Panc1 (cell line): Measurements from ENCODE around the gene ERICH3. TPM values are rescaled to one million over a fixed set of nuclear protein-coding genes. Genes with fewer than 3 reads are reported as not detected.

Source experiments
- ATAC-seq: fragments of 200-7000 bp; cut with Tn5 transposase; 2 replicates; pipeline ENCODE4 v1.9.1; 2020; ENCODE audit warnings: mild to moderate bottlenecking, moderate library complexity
- BruUV-seq: library from RNA; stranded (reverse); fragments of 400-500 nt; replicated peaks from 2 replicates; lab custom pipeline; 2021; lab: Mats Ljungman, UMichigan
- CTCF ChIA-PET: fragments of 300-600 bp; sonication (Branson Sonifier 250); formaldehyde crosslinking; loops from one replicate; lab custom pipeline; 2022; ENCODE audit warnings: antibody characterized with exemption; lab: Charles Lee
- POLR2A ChIA-PET: fragments of 300-600 bp; sonication (Branson Sonifier 250); formaldehyde crosslinking; loops from one replicate; lab custom pipeline; 2022; ENCODE audit warnings: antibody characterized with exemption; lab: Charles Lee
- DNase-seq: peaks from one replicate; pipeline ENCODE4 v3.0.0-alpha.2; 2010; ENCODE audit warnings: low read depth, low spot score
- H3K27ac ChIP-seq: 2 replicates; pipeline ENCODE4 v1.5.1; 2011; ENCODE audit warnings: mild to moderate bottlenecking, low read length, inconsistent platforms
- H3K27me3 ChIP-seq: fragments of 200-500 bp; sonication (Bioruptor generic); 2 replicates; pipeline ENCODE4 v1.6.0; 2014; ENCODE audit warnings: low read length, inconsistent platforms; ENCODE audit not compliant: control insufficient read depth, insufficient read depth
- H3K36me3 ChIP-seq: fragments of 200-500 bp; sonication (Bioruptor generic); 2 replicates; pipeline ENCODE4 v1.5.1; 2014; ENCODE audit warnings: inconsistent platforms, mild to moderate bottlenecking, low read length, moderate library complexity; ENCODE audit not compliant: control insufficient read depth, insufficient read depth
- H3K4me1 ChIP-seq: 2 replicates; pipeline ENCODE4 v1.5.1; 2011; ENCODE audit warnings: inconsistent platforms, mild to moderate bottlenecking, low read length, moderate library complexity; ENCODE audit not compliant: control insufficient read depth, insufficient read depth
- H3K4me3 ChIP-seq, 2 experiments: 2 replicates each; pipeline ENCODE4 v1.5.1; 2011 to 2012; ENCODE audit warnings: low read depth in 2 of 2, low read length in 2 of 2, mild to moderate bottlenecking in 2 of 2, inconsistent platforms in 1 of 2, moderate library complexity in 1 of 2
- H3K9me3 ChIP-seq: fragments of 200-500 bp; sonication (Bioruptor generic); 2 replicates; pipeline ENCODE4 v1.5.1; 2014; ENCODE audit warnings: low read depth, mild to moderate bottlenecking, inconsistent platforms, low read length, moderate library complexity; ENCODE audit not compliant: control insufficient read depth, insufficient read depth
- POLR2AphosphoS5 ChIP-seq: IDR thresholded peaks from 2 replicates; pipeline ENCODE4 v1.6.1; 2012; ENCODE audit warnings: mild to moderate bottlenecking, low read depth, low read length, moderate library complexity
- SIN3A ChIP-seq: IDR thresholded peaks from 2 replicates; pipeline ENCODE4 v1.6.1; 2012; ENCODE audit warnings: low read depth, mild to moderate bottlenecking, low read length, moderate library complexity, borderline replicate concordance; ENCODE audit not compliant: insufficient read depth
- TCF7L2 ChIP-seq: IDR thresholded peaks from 2 replicates; pipeline ENCODE4 v1.6.1; 2011; ENCODE audit warnings: mild to moderate bottlenecking, low read depth, low read length, inconsistent platforms
- in situ Hi-C: cut with HindIII; loops from 2 replicates; pipeline ENCODE4 v1.10.0; 2016; ENCODE audit warnings: low sequenced_read_pairs, low pct_unique_long_range_greater_than_20kb
- intact Hi-C: fragments of 100-400 bp; cut with micrococcal nuclease; formaldehyde crosslinking; loops from one replicate; pipeline ENCODE4 v1.10.0; 2022; ENCODE audit not compliant: unreplicated experiment
- total RNA-seq: library from RNA; stranded (reverse); gene quantifications from one replicate; pipeline ENCODE4 v1.2.1, GENCODE V29; 2021; ENCODE audit not compliant: unreplicated experiment
- TF ChIP-seq, protein P1 (sequence below), 2 experiments: IDR thresholded peaks; 2 replicates each; pipeline ENCODE4 v1.6.1; 2011 to 2012; ENCODE audit warnings: low read depth in 2 of 2, control low read depth in 1 of 2, low read length in 1 of 2, mild to moderate bottlenecking in 1 of 2, moderate library complexity in 1 of 2; ENCODE audit not compliant: insufficient read depth in 1 of 2
- TF ChIP-seq, protein P2 (sequence below): fragments of 450-650 bp; IDR thresholded peaks from 2 replicates; pipeline ENCODE4 v1.5.1; 2017; ENCODE audit warnings: mild to moderate bottlenecking

Gene ERICH3
- total RNA-seq, 1 experiment from 2014 or later: not detected

DNA sequence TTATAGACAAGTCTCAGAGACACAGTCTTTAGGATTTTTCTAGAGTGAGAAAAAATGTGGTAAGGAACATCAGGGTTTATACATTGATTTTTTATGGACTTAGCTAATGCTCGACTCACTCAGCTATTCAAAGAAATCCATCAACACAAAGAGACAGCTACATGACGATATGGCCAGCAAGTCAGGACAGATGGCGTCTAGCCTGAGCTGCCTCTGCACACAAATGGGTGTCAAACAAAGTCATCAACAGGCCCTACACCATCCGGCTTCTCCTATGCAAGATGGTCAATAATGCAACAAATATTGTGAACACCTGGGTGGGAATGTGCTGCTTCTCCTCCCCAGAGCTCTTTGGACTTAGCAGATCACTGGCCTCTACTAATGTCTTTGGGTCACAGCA lies 13.3 kb upstream of the ERICH3 start:
- ChIA-PET CTCF (no interaction called here), POLR2A (no interaction called here)
- H3K36me3 ChIP-seq: no peaks in the 10 kb centered on the region
- intact Hi-C loops (loop anchor here (10.0 kb wide), 1 partner anchor 182 kb away; no protein-coding TSS in a partner anchor), in situ Hi-C loops (no loop called here)
- H3K27ac ChIP-seq: no peak overlapping the region
- TF ChIP-seq, protein P1, sequence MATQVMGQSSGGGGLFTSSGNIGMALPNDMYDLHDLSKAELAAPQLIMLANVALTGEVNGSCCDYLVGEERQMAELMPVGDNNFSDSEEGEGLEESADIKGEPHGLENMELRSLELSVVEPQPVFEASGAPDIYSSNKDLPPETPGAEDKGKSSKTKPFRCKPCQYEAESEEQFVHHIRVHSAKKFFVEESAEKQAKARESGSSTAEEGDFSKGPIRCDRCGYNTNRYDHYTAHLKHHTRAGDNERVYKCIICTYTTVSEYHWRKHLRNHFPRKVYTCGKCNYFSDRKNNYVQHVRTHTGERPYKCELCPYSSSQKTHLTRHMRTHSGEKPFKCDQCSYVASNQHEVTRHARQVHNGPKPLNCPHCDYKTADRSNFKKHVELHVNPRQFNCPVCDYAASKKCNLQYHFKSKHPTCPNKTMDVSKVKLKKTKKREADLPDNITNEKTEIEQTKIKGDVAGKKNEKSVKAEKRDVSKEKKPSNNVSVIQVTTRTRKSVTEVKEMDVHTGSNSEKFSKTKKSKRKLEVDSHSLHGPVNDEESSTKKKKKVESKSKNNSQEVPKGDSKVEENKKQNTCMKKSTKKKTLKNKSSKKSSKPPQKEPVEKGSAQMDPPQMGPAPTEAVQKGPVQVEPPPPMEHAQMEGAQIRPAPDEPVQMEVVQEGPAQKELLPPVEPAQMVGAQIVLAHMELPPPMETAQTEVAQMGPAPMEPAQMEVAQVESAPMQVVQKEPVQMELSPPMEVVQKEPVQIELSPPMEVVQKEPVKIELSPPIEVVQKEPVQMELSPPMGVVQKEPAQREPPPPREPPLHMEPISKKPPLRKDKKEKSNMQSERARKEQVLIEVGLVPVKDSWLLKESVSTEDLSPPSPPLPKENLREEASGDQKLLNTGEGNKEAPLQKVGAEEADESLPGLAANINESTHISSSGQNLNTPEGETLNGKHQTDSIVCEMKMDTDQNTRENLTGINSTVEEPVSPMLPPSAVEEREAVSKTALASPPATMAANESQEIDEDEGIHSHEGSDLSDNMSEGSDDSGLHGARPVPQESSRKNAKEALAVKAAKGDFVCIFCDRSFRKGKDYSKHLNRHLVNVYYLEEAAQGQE (IDR thresholded peaks at IDR 0.05; ENCODE audit: insufficient read depth in 1 of 2, low read depth in 2 of 2, low read length in 1 of 2): no peak
- no peak for TF ChIP-seq POLR2AphosphoS5
- no peak for TF ChIP-seq TCF7L2
- TF ChIP-seq, protein P2, sequence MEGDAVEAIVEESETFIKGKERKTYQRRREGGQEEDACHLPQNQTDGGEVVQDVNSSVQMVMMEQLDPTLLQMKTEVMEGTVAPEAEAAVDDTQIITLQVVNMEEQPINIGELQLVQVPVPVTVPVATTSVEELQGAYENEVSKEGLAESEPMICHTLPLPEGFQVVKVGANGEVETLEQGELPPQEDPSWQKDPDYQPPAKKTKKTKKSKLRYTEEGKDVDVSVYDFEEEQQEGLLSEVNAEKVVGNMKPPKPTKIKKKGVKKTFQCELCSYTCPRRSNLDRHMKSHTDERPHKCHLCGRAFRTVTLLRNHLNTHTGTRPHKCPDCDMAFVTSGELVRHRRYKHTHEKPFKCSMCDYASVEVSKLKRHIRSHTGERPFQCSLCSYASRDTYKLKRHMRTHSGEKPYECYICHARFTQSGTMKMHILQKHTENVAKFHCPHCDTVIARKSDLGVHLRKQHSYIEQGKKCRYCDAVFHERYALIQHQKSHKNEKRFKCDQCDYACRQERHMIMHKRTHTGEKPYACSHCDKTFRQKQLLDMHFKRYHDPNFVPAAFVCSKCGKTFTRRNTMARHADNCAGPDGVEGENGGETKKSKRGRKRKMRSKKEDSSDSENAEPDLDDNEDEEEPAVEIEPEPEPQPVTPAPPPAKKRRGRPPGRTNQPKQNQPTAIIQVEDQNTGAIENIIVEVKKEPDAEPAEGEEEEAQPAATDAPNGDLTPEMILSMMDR: no peak
- TF ChIP-seq SIN3A: no peak
- no peak overlapping the region for H3K4me3 ChIP-seq
- BruUV-seq: no TSS peak
- H3K9me3 ChIP-seq: no peaks in the 10 kb centered on the region
- DNase-seq: no peak
- no peaks in the 10 kb centered on the region; the same call in 1 of the 2 replicates for H3K27me3 ChIP-seq
- no peak for ATAC-seq
- no peaks in the 10 kb centered on the region for H3K4me1 ChIP-seq

DNA sequence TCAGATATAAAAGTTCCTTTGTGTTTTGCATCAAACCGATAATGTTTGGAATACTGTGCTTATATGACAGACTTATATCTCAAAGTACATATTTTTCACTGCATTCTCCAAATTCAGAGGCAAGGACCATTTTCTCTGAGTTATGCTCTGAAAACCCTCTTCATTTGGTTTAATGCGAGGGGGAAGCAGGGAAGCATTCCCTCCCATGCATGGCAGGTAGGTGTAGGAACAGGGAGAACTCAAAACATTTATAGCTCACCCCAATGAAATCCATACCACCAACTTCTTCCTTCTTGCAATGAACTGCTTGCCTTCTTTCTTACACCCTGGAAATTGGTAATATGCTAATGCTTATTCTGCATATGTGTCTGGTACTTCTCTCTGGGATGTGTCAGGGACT lies 10.7 kb upstream of the ERICH3 start:
- H3K4me3 ChIP-seq: no peak overlapping the region
- no peaks in the 10 kb centered on the region for H3K36me3 ChIP-seq
- in situ Hi-C loops: no loop called here
- TF ChIP-seq POLR2AphosphoS5: no peak
- no peak for TF ChIP-seq TCF7L2
- intact Hi-C loops: loop anchor here (10.0 kb wide), 1 partner anchor 180 kb away; no protein-coding TSS in a partner anchor
- ATAC-seq: no peak
- DNase-seq: no peak
- no TSS peak for BruUV-seq
- CTCF ChIA-PET: no interaction called here
- H3K27me3 ChIP-seq: no peaks in the 10 kb centered on the region; the same call in 1 of the 2 replicates
- POLR2A ChIA-PET: no interaction called here
- no peak overlapping the region for H3K27ac ChIP-seq
- no peaks in the 10 kb centered on the region for H3K9me3 ChIP-seq
- no peaks in the 10 kb centered on the region for H3K4me1 ChIP-seq

DNA sequence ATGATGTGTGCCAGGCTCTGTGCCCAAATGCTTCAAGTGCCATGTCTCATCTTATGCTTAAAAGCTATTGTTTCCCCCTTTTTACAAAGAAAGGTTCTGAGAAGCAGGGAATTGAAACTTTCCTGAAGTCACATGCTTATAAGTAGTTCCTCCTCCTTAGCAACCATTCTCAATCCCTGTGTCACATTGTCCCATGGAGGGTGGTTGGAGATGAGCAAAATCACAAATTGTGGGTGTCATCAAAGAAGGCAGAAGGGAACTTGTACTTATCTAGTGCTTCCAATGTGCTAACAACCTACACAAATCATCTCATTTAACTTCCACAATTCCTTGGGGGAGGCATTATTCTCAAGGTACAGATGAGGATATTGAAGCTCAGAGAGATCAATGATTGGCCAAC lies 10.1 kb upstream of the ERICH3 start:
- ATAC-seq: no peak
- intact Hi-C loops (loop anchor here (10.0 kb wide), 1 partner anchor 179 kb away; no protein-coding TSS in a partner anchor), in situ Hi-C loops (no loop called here)
- DNase-seq: no peak
- H3K36me3 ChIP-seq: no peaks in the 10 kb centered on the region
- ChIA-PET CTCF (no interaction called here), POLR2A (no interaction called here)
- no peak overlapping the region for H3K27ac ChIP-seq
- no peaks in the 10 kb centered on the region; the same call in 1 of the 2 replicates for H3K27me3 ChIP-seq
- no peak overlapping the region for H3K4me3 ChIP-seq
- TF ChIP-seq, protein P2: no peak
- TF ChIP-seq TCF7L2: no peak
- TF ChIP-seq, protein P1 (IDR thresholded peaks at IDR 0.05; ENCODE audit: insufficient read depth in 1 of 2, low read depth in 2 of 2, low read length in 1 of 2): no peak
- no peaks in the 10 kb centered on the region for H3K9me3 ChIP-seq
- no peaks in the 10 kb centered on the region for H3K4me1 ChIP-seq
- no TSS peak for BruUV-seq
